ENCODE results near the gene SCGB1C1. TPM values are rescaled to one million over a fixed set of nuclear protein-coding genes. Genes with fewer than 3 reads are reported as not detected.

The SCGB1C1 gene
- total and polyA plus RNA-seq, 2 of the 8 experiments (the other 6 are each of a cell fraction or from before 2014, with no cell fraction given), result not detected

- Histone ChIP-seq H2BK15ac (ENCODE audit: low read length) (no peak overlapping the region), H3K4me2 (ENCODE audit: insufficient read depth in 1 of 2, low read depth in 2 of 2, low read length in 2 of 2) (no peak overlapping the region), H3K27ac (ENCODE audit: low read depth, low read length) (no peak overlapping the region), H3K14ac (ENCODE audit: insufficient read length) (no peak overlapping the region), H3K18ac (ENCODE audit: extremely low read depth, low read length) (no peak overlapping the region), H2AFZ (ENCODE audit: low read length) (no peak overlapping the region), H3K79me1 (ENCODE audit: low read depth, low read length) (peaks cover 5% of the 10 kb centered on the region; the same call in 1 of the 2 replicates), H3K27me3 (replicated peaks in 1 of 4; ENCODE audit: control insufficient read depth in 3 of 4, extremely low read depth in 1 of 4, insufficient read depth in 3 of 4, low read length in 3 of 4) (no peaks in the 10 kb centered on the region), H4K5ac (ENCODE audit: insufficient read length, low read depth, low read length) (no peak overlapping the region), H3K4me1 (replicated peaks in 1 of 4; ENCODE audit: control insufficient read depth in 3 of 4, insufficient read depth in 4 of 4, low read length in 3 of 4) (peaks cover 0 to 17% (median 6%) of the 10 kb centered on the region in 4 experiments; a peak in 5 of 7 replicates), H3K9ac (replicated peaks in 1 of 4; ENCODE audit: extremely low read depth in 1 of 4, low read depth in 3 of 4, low read length in 3 of 4) (no peak overlapping the region), H3K79me2 (ENCODE audit: control insufficient read depth in 1 of 2, insufficient read depth in 2 of 2, low read length in 2 of 2) (peaks cover 0 to 20% of the 10 kb centered on the region in 2 experiments; a peak in 2 of 4 replicates), H2AK5ac (ENCODE audit: low read depth, low read length) (no peak overlapping the region), H4K91ac (replicated peaks; ENCODE audit: insufficient read length, low read length) (no peak overlapping the region), H2BK120ac (replicated peaks; ENCODE audit: low read depth, low read length) (no peak overlapping the region), H3K4ac (replicated peaks; ENCODE audit: insufficient read length, low read depth, low read length) (no peak overlapping the region), H3K56ac (replicated peaks; ENCODE audit: insufficient read length, low read depth, low read length) (no peak overlapping the region), H4K20me1 (replicated peaks in 1 of 2; ENCODE audit: control insufficient read depth in 1 of 2, insufficient read depth in 2 of 2, low read length in 2 of 2) (peaks cover 1 to 6% of the 10 kb centered on the region in 2 experiments), H2BK5ac (ENCODE audit: low read depth, low read length) (no peak overlapping the region), H3K9me3 (ENCODE audit: insufficient read depth in 2 of 2, low read depth in 1 of 2, low read length in 1 of 2) (no peaks in the 10 kb centered on the region), H3K23ac (ENCODE audit: insufficient read length) (no peak overlapping the region), H2BK20ac (ENCODE audit: low read length) (no peak overlapping the region), H3K36me3 (ENCODE audit: control insufficient read depth in 2 of 4, insufficient read depth in 4 of 4, low read length in 3 of 4) (peaks cover 32 to 57% (median 41%) of the 10 kb centered on the region in 4 experiments), H2BK12ac (ENCODE audit: low read depth, low read length) (no peak overlapping the region), H4K8ac (ENCODE audit: extremely low read depth, insufficient read depth, low read length) (no peak overlapping the region), H3K23me2 (ENCODE audit: low read depth, low read length) (peaks cover 14% of the 10 kb centered on the region), H3K4me3 (ENCODE audit: extremely low read depth in 1 of 4, insufficient read depth in 2 of 4, low read depth in 3 of 4, low read length in 4 of 4) (no peak overlapping the region)
- no peak for TF ChIP-seq RFX5 (IDR thresholded peaks at IDR 0.05; ENCODE audit: borderline replicate concordance, low read depth, low read length)
- peak in 1 of 2 experiments; percentile 30; a peak in 1 of 3 replicates for TF ChIP-seq POLR2A (IDR thresholded peaks at IDR 0.05; ENCODE audit: control extremely low read depth in 1 of 2, low read depth in 2 of 2, low read length in 2 of 2)
- FAIRE-seq, result no peak
- WGBS, 2 experiments (ENCODE audit: extremely low coverage in 1 of 2, insufficient coverage in 1 of 2, insufficient read length in 1 of 2, insufficient replicate concordance in 2 of 2, low coverage in 1 of 2, low lambda C conversion rate in 2 of 2, missing lambda C conversion rate in 1 of 2), result 93% methylated on average over 17 of the region's 17 CpGs; no CpG with 5 or more reads in 1 of the 2 experiments
- CTCF ChIA-PET (ENCODE audit: partially characterized antibody), result interaction anchor here (0.7 to 2.4 kb wide), 7 partner anchors 9 to 151 kb away, joined by 3 to 11 read pairs (median 4); no protein-coding TSS in a partner anchor
- no peak for DNase-seq (ENCODE audit: low read depth in 1 of 2, low spot score in 2 of 2)
- POLR2A ChIA-PET (ENCODE audit: partially characterized antibody), result interaction anchor here (1.0 to 8.7 kb wide), 5 partner anchors 9 to 152 kb away, joined by 3 to 99 read pairs (median 6); partner anchors contain the start of gene SIRT3
Measured at GRCh38 chr11:212150-213100, 19.5 kb downstream of the SCGB1C1 start.

All from H1 (cell line).